GM19035 (cell line): ENCODE results near the gene OSTC.
"Not testable (repeated sequence)": the region's sequence is repeated elsewhere in the genome, so short reads cannot be mapped to it uniquely, and the experiment has no call there.

Source experiments
- ATAC-seq: cut with Tn5 transposase; IDR thresholded peaks from one replicate; pipeline ENCODE4 v1.9.1; 2021; ENCODE audit not compliant: unreplicated experiment

OSTC gene

DNA sequence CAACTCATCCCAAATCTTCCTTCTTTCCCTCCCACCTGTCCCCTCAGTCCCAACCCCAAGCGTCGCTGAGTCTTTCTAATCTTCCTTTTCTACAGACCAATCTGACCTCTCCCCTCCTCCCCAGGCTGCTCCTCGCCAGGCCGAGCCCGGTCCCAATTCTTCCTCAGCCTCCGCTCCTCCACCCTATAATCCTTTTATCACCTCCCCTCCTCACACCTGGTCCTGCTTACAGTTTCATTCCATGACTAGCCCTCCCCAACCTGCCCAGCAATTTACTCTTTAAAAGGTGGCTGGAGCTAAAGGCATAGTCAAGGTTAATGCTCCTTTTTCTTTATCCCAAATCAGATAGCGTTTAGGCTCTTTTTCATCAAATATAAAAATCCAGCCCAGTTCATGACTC is 60.2 kb downstream of the OSTC start:
- ATAC-seq, result not testable (repeated sequence)

DNA sequence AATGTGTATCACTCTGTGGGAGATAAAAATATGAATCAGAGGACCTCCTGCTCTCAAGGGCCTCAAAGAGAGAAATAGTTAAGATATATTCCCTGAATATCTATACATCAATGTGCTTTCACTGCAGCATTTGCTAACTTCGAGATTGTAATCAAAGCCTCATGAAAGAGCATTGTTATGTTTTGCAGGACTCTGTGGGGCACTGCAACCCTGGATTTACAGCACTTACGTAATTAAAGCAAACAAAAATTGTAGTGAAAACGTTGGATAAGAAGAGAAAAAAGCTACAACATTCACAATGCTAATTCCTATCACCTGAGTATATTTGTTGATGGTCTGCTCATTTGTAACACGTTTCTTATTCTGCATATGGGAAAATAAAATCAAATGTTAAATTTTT is 64.5 kb downstream of the OSTC start:
- ATAC-seq, result no peak

DNA sequence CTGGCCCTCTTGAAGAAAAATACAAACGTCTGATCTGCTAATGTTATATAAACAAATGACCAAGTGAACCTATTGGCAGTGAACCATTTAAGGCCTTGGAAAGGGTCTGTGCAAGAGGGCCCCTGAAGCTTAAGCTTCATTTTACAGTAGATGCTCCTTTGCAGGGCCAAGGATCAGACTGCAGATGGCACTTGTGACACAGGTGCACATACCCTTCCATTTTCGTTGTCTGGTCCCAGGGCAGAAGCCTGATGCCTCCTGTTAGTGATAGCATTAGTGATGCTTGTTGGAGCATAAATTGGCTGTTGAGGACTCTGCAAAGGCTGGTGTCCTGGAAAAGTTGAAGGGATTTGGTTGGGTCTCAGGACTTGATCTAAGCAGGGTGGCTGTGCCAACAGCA is 65.9 kb downstream of the OSTC start:
- ATAC-seq, result no peak

DNA sequence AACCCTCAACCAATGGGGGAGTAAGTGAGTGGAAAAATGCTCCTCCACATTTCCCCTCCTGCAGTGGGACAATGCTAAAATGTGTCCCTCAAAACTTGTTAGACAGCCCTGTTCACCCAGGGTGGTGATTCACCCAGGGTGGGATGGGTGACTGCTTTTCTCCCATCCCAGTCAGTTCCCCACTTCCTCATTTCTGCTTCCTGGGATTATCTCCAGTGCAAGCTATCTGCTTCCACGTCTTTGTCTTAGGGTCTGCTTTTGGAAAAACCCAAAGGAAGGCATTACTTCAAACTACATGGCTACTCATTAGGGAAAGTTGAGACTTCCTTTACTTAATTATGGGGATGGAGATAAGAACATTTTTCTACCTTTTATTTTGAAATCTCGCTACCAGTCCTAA is 67.0 kb downstream of the OSTC start:
- ATAC-seq, result no peak
